GM12892 (cell line): Measurements from ENCODE around the gene TMEM114.

Experiments used
- POLR2A ChIP-seq: IDR thresholded peaks from 2 replicates; pipeline ENCODE4 v1.6.1; 2011; ENCODE audit warnings: low read depth, low read length, control low read depth
- POLR2AphosphoS5 ChIP-seq: IDR thresholded peaks from 2 replicates; pipeline ENCODE4 v1.6.1; 2011; ENCODE audit warnings: low read depth, low read length, control low read depth
- TAF1 ChIP-seq: IDR thresholded peaks from 2 replicates; pipeline ENCODE4 v1.6.1; 2011; ENCODE audit warnings: low read depth, mild to moderate bottlenecking, control low read depth, low read length, borderline replicate concordance

- TF ChIP-seq POLR2A (no peak), TAF1 (no peak), POLR2AphosphoS5 (no peak)
Measured at GRCh38 chr16:8577678-8578304, 12.5 kb downstream of the TMEM114 start.
